ENCODE results near the gene CTXN1.

The CTXN1 gene

DNA sequence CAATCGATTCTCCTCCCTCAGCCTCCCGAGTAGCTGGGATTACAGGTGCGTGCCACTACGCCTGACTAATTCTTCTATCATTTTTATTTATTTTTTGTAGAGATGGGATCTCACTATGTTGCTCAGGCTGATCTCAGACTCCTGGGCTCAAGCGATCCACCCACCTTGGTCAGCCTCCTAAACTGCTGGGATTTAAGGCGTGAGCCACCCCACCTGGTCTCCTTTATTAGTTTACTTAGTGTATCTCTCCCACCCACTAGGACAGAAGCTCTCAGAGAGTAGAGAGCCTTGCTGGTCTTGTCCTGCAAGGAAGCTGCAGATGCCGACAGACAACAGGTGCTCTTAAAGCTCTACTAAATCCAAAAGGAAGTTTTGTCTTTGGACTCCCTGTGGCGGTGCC lies 40.1 kb downstream of the CTXN1 start:
- Histone ChIP-seq H3K9me3 (ENCODE audit: control insufficient read depth, low read length) (no peaks in the 10 kb centered on the region), H3K4me1 (ENCODE audit: control insufficient read depth, insufficient read depth, low read length) (no peaks in the 10 kb centered on the region), H3K27me3 (ENCODE audit: control insufficient read depth, insufficient read depth, low read length, poor library complexity, severe bottlenecking) (peaks cover 22% of the 10 kb centered on the region), H3K36me3 (ENCODE audit: control insufficient read depth, insufficient read depth, low read length) (no peaks in the 10 kb centered on the region), H3K27ac (ENCODE audit: insufficient read depth, low read depth, low read length, poor library complexity, severe bottlenecking) (no peak overlapping the region), H3K4me3 (ENCODE audit: insufficient read depth, low read depth, low read length) (no peak overlapping the region)
- 90 to 94% methylated on average over 7 to 8 of the region's 8 CpGs for WGBS, 2 experiments

DNA sequence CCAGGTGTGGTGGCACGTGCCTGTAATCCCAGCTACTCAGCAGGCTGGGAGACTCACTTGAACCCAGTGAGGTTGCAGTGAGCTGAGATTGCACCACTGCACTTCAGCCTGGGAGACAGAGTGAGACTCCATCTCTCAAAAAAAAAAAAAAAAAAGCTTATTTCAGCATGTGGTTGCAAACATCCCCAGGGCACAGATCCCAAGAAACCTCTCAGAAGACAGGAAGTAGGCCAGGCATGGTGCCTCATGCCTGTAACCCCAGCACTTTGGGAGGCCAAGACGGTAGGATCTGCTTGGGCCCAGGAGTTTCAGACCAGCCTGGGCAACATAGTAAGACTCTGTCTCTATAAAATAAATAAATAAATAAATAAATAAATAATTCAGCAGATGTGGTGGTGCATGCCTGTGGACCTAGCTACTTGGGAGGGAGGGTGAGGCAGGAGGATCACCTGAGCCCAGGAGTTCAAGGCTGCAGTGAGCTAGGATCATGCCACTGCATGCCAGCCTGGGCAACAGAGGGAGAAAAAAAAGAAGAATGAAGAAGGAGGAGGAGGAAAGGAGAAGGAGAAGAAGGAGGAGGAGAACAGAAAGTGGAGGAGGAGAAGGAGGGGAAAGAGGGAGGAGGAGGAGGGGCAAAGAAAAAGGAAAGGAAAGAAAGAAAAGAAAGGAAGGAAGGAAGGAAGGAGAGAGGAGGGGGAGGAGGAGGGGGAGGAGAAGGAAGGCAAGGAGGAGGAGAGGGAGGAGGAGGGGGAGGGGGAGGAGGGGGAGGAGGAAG lies 42.0 kb downstream of the CTXN1 start:
- Histone ChIP-seq H3K4me3 (ENCODE audit: insufficient read depth, low read depth, low read length) (no peak overlapping the region), H3K27ac (ENCODE audit: insufficient read depth, low read depth, low read length, poor library complexity, severe bottlenecking) (no peak overlapping the region), H3K27me3 (ENCODE audit: control insufficient read depth, insufficient read depth, low read length, poor library complexity, severe bottlenecking) (peaks cover 18% of the 10 kb centered on the region), H3K9me3 (ENCODE audit: control insufficient read depth, low read length) (no peaks in the 10 kb centered on the region), H3K36me3 (ENCODE audit: control insufficient read depth, insufficient read depth, low read length) (no peaks in the 10 kb centered on the region), H3K4me1 (ENCODE audit: control insufficient read depth, insufficient read depth, low read length) (no peaks in the 10 kb centered on the region)
- 74 to 89% methylated on average over 2 of the region's 2 CpGs for WGBS, 2 experiments

DNA sequence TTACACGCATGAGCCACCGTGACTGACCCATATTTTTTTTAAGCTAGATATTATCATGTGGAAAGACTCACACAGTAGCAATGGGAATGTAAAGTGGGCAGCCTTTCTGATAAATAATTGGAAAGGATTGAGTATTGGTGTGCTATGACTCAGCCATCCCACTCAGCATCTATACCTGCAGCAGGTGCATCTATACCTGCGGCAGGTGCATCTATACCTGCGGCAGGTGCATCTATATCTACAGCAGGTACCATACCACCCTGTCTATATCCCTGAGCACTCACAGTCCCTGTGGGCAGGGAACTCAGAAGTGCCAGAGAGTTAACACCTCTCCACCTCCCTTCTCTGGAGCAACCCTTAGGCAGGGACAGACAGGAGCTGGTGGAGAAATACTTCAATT lies 42.8 kb downstream of the CTXN1 start:
- Histone ChIP-seq H3K9me3 (ENCODE audit: control insufficient read depth, low read length) (no peaks in the 10 kb centered on the region), H3K4me1 (ENCODE audit: control insufficient read depth, insufficient read depth, low read length) (no peaks in the 10 kb centered on the region), H3K36me3 (ENCODE audit: control insufficient read depth, insufficient read depth, low read length) (no peaks in the 10 kb centered on the region), H3K27me3 (ENCODE audit: control insufficient read depth, insufficient read depth, low read length, poor library complexity, severe bottlenecking) (peaks cover 9% of the 10 kb centered on the region), H3K4me3 (ENCODE audit: insufficient read depth, low read depth, low read length) (no peak overlapping the region), H3K27ac (ENCODE audit: insufficient read depth, low read depth, low read length, poor library complexity, severe bottlenecking) (no peak overlapping the region)
- 89 to 96% methylated on average over 4 of the region's 4 CpGs for WGBS, 2 experiments

DNA sequence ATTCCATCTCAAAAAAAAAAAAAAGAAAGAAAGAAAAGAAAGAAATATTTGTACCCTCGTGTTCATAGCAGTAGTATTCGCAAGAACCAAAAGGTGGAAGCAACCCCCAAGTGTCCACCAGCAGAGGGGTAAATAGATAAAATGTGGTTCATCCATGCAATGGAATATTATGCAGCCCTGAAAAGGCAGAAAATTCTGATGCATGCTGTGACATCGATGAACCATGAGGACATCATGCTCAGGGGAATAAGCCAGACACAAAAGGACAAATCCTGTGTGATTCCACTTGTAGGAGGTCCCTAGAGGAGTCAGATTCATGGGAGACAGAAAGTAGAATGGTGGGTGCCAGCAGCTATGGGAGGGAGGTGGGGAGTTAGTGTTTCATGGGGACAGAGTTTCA lies 44.0 kb downstream of the CTXN1 start:
- H3K9me3 ChIP-seq (ENCODE audit: control insufficient read depth, low read length), result no peaks in the 10 kb centered on the region
- H3K27me3 ChIP-seq (ENCODE audit: control insufficient read depth, insufficient read depth, low read length, poor library complexity, severe bottlenecking), result no peaks in the 10 kb centered on the region
- WGBS, 2 experiments, result 91 to 95% methylated on average over 3 of the region's 3 CpGs
- no peaks in the 10 kb centered on the region for H3K4me1 ChIP-seq (ENCODE audit: control insufficient read depth, insufficient read depth, low read length)
- no peaks in the 10 kb centered on the region for H3K36me3 ChIP-seq (ENCODE audit: control insufficient read depth, insufficient read depth, low read length)
- H3K27ac ChIP-seq (ENCODE audit: insufficient read depth, low read depth, low read length, poor library complexity, severe bottlenecking), result no peak overlapping the region
- H3K4me3 ChIP-seq (ENCODE audit: insufficient read depth, low read depth, low read length), result no peak overlapping the region

DNA sequence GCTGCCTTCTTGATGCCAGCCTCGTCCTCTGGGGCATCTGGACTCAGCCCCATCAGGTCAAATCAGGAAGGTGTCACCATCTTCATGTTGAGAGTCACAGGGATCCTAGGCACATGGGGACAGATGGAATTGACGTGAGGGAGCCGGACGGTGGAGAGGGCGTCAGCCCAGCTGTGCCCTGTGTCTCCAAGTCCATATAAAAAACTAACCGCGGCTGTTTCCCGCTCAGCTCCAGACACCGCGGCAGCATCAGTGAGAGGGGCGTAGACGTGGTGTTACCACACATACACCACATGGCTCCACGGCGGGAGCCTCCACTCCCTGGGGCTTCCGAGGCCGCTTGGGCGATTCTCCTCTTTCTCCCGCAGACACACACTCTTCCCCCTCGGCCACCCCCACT lies 46.1 kb downstream of the CTXN1 start:
- Histone ChIP-seq H3K27me3 (ENCODE audit: control insufficient read depth, insufficient read depth, low read length, poor library complexity, severe bottlenecking) (no peaks in the 10 kb centered on the region), H3K27ac (ENCODE audit: insufficient read depth, low read depth, low read length, poor library complexity, severe bottlenecking) (no peak overlapping the region), H3K9me3 (ENCODE audit: control insufficient read depth, low read length) (no peaks in the 10 kb centered on the region), H3K4me1 (ENCODE audit: control insufficient read depth, insufficient read depth, low read length) (no peaks in the 10 kb centered on the region), H3K36me3 (ENCODE audit: control insufficient read depth, insufficient read depth, low read length) (no peaks in the 10 kb centered on the region), H3K4me3 (ENCODE audit: insufficient read depth, low read depth, low read length) (no peak overlapping the region)
- 92 to 94% methylated on average over 16 of the region's 19 CpGs for WGBS, 2 experiments

DNA sequence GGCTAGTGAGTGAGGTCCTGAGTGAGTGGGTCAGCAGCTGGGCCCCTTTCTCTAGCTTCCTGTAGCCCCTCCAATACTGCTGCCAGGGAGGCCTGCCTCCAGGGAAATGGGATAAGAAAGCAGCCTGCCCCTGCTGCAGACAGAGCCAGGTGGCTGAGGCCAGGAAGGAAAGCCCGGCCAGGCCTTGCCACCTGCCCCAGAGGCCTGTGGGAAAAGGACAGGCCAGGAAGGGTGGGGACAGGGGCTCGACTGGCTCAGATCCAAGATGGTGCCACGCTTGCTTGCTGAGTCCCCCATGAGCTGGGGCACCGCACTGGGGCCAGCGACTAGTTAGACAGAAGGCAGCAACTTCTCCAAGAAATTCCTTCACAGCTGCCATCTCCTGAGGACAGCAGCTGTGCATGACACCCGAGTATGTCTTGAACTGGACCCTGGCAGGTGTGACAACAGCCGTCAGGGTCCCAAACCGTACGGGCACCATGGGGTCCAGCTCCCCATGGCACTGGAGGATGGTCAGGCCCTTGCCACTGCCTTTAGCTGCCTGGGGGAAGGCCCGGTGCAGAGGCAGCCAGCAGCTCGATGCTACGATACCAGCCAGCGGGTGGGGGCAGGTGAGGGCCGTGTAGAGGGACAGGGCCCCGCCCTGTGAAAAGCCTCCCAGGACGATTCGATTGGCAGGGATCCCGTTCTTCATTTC lies 46.7 kb downstream of the CTXN1 start:
- no peaks in the 10 kb centered on the region for H3K9me3 ChIP-seq (ENCODE audit: control insufficient read depth, low read length)
- no peaks in the 10 kb centered on the region for H3K36me3 ChIP-seq (ENCODE audit: control insufficient read depth, insufficient read depth, low read length)
- H3K4me1 ChIP-seq (ENCODE audit: control insufficient read depth, insufficient read depth, low read length), result no peaks in the 10 kb centered on the region
- H3K27me3 ChIP-seq (ENCODE audit: control insufficient read depth, insufficient read depth, low read length, poor library complexity, severe bottlenecking), result no peaks in the 10 kb centered on the region
- 91 to 92% methylated on average over 18 of the region's 18 CpGs for WGBS, 2 experiments
- no peak overlapping the region for H3K27ac ChIP-seq (ENCODE audit: insufficient read depth, low read depth, low read length, poor library complexity, severe bottlenecking)
- no peak overlapping the region for H3K4me3 ChIP-seq (ENCODE audit: insufficient read depth, low read depth, low read length)

DNA sequence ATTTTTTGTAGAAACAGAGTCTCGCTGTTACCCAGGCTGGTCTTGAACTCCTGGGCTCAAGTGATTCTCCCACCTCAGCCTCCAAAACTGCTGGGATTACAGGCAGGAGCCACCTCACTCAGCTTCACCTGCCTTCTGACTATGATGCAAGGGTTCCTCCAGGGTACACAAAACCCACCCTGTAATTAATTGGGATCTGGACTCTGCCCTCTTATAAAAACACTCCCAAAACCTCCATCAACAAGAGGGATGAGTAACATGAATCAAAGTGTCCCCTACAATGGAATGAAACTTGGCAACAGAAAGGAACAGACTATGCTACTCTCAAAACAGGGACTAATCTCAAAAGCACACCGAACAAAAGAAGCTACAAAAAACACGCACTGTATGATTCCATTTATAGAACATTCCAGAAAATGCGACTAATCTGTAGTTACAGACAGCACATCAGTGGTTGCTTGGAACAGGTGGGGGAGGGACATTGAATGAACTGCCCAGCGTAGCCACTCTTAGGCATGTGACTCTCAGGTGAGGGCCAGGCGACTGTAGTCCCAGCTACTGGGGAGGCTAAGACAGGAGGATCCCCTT lies 48.6 kb downstream of the CTXN1 start:
- no peak overlapping the region for H3K27ac ChIP-seq (ENCODE audit: insufficient read depth, low read depth, low read length, poor library complexity, severe bottlenecking)
- 92 to 93% methylated on average over 6 of the region's 6 CpGs for WGBS, 2 experiments
- no peaks in the 10 kb centered on the region for H3K36me3 ChIP-seq (ENCODE audit: control insufficient read depth, insufficient read depth, low read length)
- no peak overlapping the region for H3K4me3 ChIP-seq (ENCODE audit: insufficient read depth, low read depth, low read length)
- H3K9me3 ChIP-seq (ENCODE audit: control insufficient read depth, low read length), result no peaks in the 10 kb centered on the region
- peaks cover 11% of the 10 kb centered on the region for H3K27me3 ChIP-seq (ENCODE audit: control insufficient read depth, insufficient read depth, low read length, poor library complexity, severe bottlenecking)
- H3K4me1 ChIP-seq (ENCODE audit: control insufficient read depth, insufficient read depth, low read length), result no peaks in the 10 kb centered on the region

DNA sequence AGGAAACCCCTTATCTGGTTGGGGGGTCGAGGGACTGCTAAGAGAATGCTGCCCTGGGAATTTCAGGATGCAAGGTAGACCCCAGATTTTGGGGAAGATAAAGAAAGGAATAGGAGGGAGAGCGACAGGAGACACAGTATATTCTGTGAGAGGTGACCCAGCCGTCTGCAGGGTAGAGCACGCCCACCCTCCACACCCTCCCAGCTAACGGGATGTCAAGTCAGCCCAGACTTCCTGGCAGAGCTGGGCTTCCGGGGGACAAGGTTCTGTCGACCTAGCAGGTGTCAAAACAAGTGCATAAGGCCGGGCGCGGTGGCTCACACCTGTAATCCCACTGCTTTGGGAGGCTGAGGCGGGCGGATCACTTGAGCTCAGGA lies 51.0 kb downstream of the CTXN1 start:
- H3K27me3 ChIP-seq (ENCODE audit: control insufficient read depth, insufficient read depth, low read length, poor library complexity, severe bottlenecking), result peaks cover 11% of the 10 kb centered on the region
- 53 to 58% methylated on average over 12 of the region's 12 CpGs for WGBS, 2 experiments
- no peaks in the 10 kb centered on the region for H3K9me3 ChIP-seq (ENCODE audit: control insufficient read depth, low read length)
- no peak overlapping the region for H3K27ac ChIP-seq (ENCODE audit: insufficient read depth, low read depth, low read length, poor library complexity, severe bottlenecking)
- peak overlapping the region; percentile 75 for H3K4me3 ChIP-seq (ENCODE audit: insufficient read depth, low read depth, low read length)
- peaks cover 8% of the 10 kb centered on the region for H3K4me1 ChIP-seq (ENCODE audit: control insufficient read depth, insufficient read depth, low read length)
- H3K36me3 ChIP-seq (ENCODE audit: control insufficient read depth, insufficient read depth, low read length), result no peaks in the 10 kb centered on the region

All from ectodermal cell (in vitro differentiated cells).